Measurements from ENCODE around the gene KRT14.
A peak's percentile ranks its signal among the peaks of the same experiment; 100 is the strongest.

The KRT14 gene

GRCh38 chr17:41551365-41551764, 35.3 kb downstream of the KRT14 start:
- Histone ChIP-seq H3K4me1 (ENCODE audit: control extremely low read depth in 1 of 4, control insufficient read depth in 4 of 4, insufficient read depth in 4 of 4, low read length in 3 of 4) (peaks cover 0 to 23% (median 16%) of the 10 kb centered on the region in 4 experiments), H3K27me3 (replicated peaks in 2 of 5; ENCODE audit: control insufficient read depth in 4 of 5, insufficient read depth in 5 of 5, low read length in 4 of 5) (peaks cover 2 to 12% (median 5%) of the 10 kb centered on the region in 5 experiments), H3K27ac (ENCODE audit: insufficient read depth in 1 of 2, low read depth in 1 of 2, low read length in 2 of 2, poor library complexity in 1 of 2, severe bottlenecking in 2 of 2) (no peak overlapping the region), H3K9me3 (ENCODE audit: control extremely low read depth in 1 of 5, control insufficient read depth in 4 of 5, insufficient read depth in 2 of 5, low read depth in 1 of 5, low read length in 4 of 5) (peaks cover 0 to 2% (median 0%) of the 10 kb centered on the region in 5 experiments), H3K4me3 (ENCODE audit: control insufficient read depth in 1 of 7, extremely low read depth in 1 of 7, insufficient read depth in 4 of 7, low read depth in 2 of 7, low read length in 6 of 7) (no peak overlapping the region), H3K36me3 (ENCODE audit: control insufficient read depth in 4 of 4, insufficient read depth in 4 of 4, low read length in 3 of 4) (no peaks in the 10 kb centered on the region)
- 92% methylated on average over 3 of the region's 5 CpGs for WGBS (ENCODE audit: insufficient coverage)
- no peak for DNase-seq
- ChIA-PET POLR2A (no interaction called here), CTCF (interaction anchor here (1.3 to 6.3 kb wide), 5 partner anchors 19 to 112 kb away, joined by 3 to 98 read pairs (median 31); partner anchors contain the start of gene KRT9)

GRCh38 chr17:41549596-41550039, 37.1 kb downstream of the KRT14 start:
- peaks cover 0 to 2% (median 0%) of the 10 kb centered on the region in 5 experiments for H3K9me3 ChIP-seq (ENCODE audit: control extremely low read depth in 1 of 5, control insufficient read depth in 4 of 5, insufficient read depth in 2 of 5, low read depth in 1 of 5, low read length in 4 of 5)
- no peak overlapping the region for H3K4me3 ChIP-seq (ENCODE audit: control insufficient read depth in 1 of 7, extremely low read depth in 1 of 7, insufficient read depth in 4 of 7, low read depth in 2 of 7, low read length in 6 of 7)
- peak in 1 of 3 donors; percentile 5 for DNase-seq
- H3K4me1 ChIP-seq (ENCODE audit: control extremely low read depth in 1 of 4, control insufficient read depth in 4 of 4, insufficient read depth in 4 of 4, low read length in 3 of 4), result peaks cover 0 to 23% (median 16%) of the 10 kb centered on the region in 4 experiments
- WGBS (ENCODE audit: insufficient coverage), result 81% methylated on average over 8 of the region's 8 CpGs
- peaks cover 0 to 6% (median 3%) of the 10 kb centered on the region in 5 experiments for H3K27me3 ChIP-seq (replicated peaks in 2 of 5; ENCODE audit: control insufficient read depth in 4 of 5, insufficient read depth in 5 of 5, low read length in 4 of 5)
- CTCF ChIA-PET, result interaction anchor here (0.6 to 6.3 kb wide), 35 partner anchors 9 to 1000 kb away, joined by 3 to 98 read pairs (median 5); partner anchors contain the start of genes KRT19 and KRT9
- H3K27ac ChIP-seq (ENCODE audit: insufficient read depth in 1 of 2, low read depth in 1 of 2, low read length in 2 of 2, poor library complexity in 1 of 2, severe bottlenecking in 2 of 2), result no peak overlapping the region
- POLR2A ChIA-PET, result no interaction called here
- no peaks in the 10 kb centered on the region for H3K36me3 ChIP-seq (ENCODE audit: control insufficient read depth in 4 of 4, insufficient read depth in 4 of 4, low read length in 3 of 4)

GRCh38 chr17:41548844-41549595, 37.7 kb downstream of the KRT14 start:
- WGBS (ENCODE audit: insufficient coverage), result 0% methylated on average over 16 of the region's 25 CpGs
- Histone ChIP-seq H3K27me3 (replicated peaks in 2 of 5; ENCODE audit: control insufficient read depth in 4 of 5, insufficient read depth in 5 of 5, low read length in 4 of 5) (peaks cover 0 to 6% (median 3%) of the 10 kb centered on the region in 5 experiments), H3K4me1 (ENCODE audit: control extremely low read depth in 1 of 4, control insufficient read depth in 4 of 4, insufficient read depth in 4 of 4, low read length in 3 of 4) (peaks cover 0 to 23% (median 16%) of the 10 kb centered on the region in 4 experiments), H3K27ac (ENCODE audit: insufficient read depth in 1 of 2, low read depth in 1 of 2, low read length in 2 of 2, poor library complexity in 1 of 2, severe bottlenecking in 2 of 2) (no peak overlapping the region), H3K9me3 (ENCODE audit: control extremely low read depth in 1 of 5, control insufficient read depth in 4 of 5, insufficient read depth in 2 of 5, low read depth in 1 of 5, low read length in 4 of 5) (peaks cover 0 to 2% (median 0%) of the 10 kb centered on the region in 5 experiments), H3K36me3 (ENCODE audit: control insufficient read depth in 4 of 4, insufficient read depth in 4 of 4, low read length in 3 of 4) (no peaks in the 10 kb centered on the region), H3K4me3 (ENCODE audit: control insufficient read depth in 1 of 7, extremely low read depth in 1 of 7, insufficient read depth in 4 of 7, low read depth in 2 of 7, low read length in 6 of 7) (peak overlapping the region in 5 of 7 experiments; percentile 26 to 65 (median 58))
- ChIA-PET CTCF (interaction anchor here (0.6 to 6.3 kb wide), 42 partner anchors 8 to 1000 kb away, joined by 3 to 98 read pairs (median 4); partner anchors contain the start of genes KRT17, KRT19 and KRT9), POLR2A (no interaction called here)
- peak; percentile 71 to 87 (median 85) for DNase-seq

GRCh38 chr17:41547921-41548843, 38.5 kb downstream of the KRT14 start:
- Histone ChIP-seq H3K4me1 (ENCODE audit: control extremely low read depth in 1 of 4, control insufficient read depth in 4 of 4, insufficient read depth in 4 of 4, low read length in 3 of 4) (peaks cover 0 to 23% (median 16%) of the 10 kb centered on the region in 4 experiments), H3K27ac (ENCODE audit: insufficient read depth in 1 of 2, low read depth in 1 of 2, low read length in 2 of 2, poor library complexity in 1 of 2, severe bottlenecking in 2 of 2) (no peak overlapping the region), H3K36me3 (ENCODE audit: control insufficient read depth in 4 of 4, insufficient read depth in 4 of 4, low read length in 3 of 4) (no peaks in the 10 kb centered on the region), H3K27me3 (replicated peaks in 2 of 5; ENCODE audit: control insufficient read depth in 4 of 5, insufficient read depth in 5 of 5, low read length in 4 of 5) (peaks cover 0 to 4% (median 3%) of the 10 kb centered on the region in 5 experiments), H3K9me3 (ENCODE audit: control extremely low read depth in 1 of 5, control insufficient read depth in 4 of 5, insufficient read depth in 2 of 5, low read depth in 1 of 5, low read length in 4 of 5) (peaks cover 0 to 2% (median 0%) of the 10 kb centered on the region in 5 experiments), H3K4me3 (ENCODE audit: control insufficient read depth in 1 of 7, extremely low read depth in 1 of 7, insufficient read depth in 4 of 7, low read depth in 2 of 7, low read length in 6 of 7) (peak overlapping the region in 4 of 7 experiments; percentile 26 to 65 (median 60))
- peak; percentile 50 to 86 (median 83) for DNase-seq
- WGBS (ENCODE audit: insufficient coverage), result 36% methylated on average over 18 of the region's 23 CpGs
- CTCF ChIA-PET, result interaction anchor here (0.6 to 6.3 kb wide), 35 partner anchors 7 to 999 kb away, joined by 3 to 98 read pairs (median 6); partner anchors contain the start of genes KRT17, KRT19 and KRT9
- POLR2A ChIA-PET, result no interaction called here

GRCh38 chr17:41547378-41547841, 39.3 kb downstream of the KRT14 start:
- H3K4me1 ChIP-seq (ENCODE audit: control extremely low read depth in 1 of 4, control insufficient read depth in 4 of 4, insufficient read depth in 4 of 4, low read length in 3 of 4), result peaks cover 0 to 23% (median 16%) of the 10 kb centered on the region in 4 experiments
- no peak overlapping the region for H3K27ac ChIP-seq (ENCODE audit: insufficient read depth in 1 of 2, low read depth in 1 of 2, low read length in 2 of 2, poor library complexity in 1 of 2, severe bottlenecking in 2 of 2)
- peaks cover 0 to 2% (median 0%) of the 10 kb centered on the region in 5 experiments for H3K9me3 ChIP-seq (ENCODE audit: control extremely low read depth in 1 of 5, control insufficient read depth in 4 of 5, insufficient read depth in 2 of 5, low read depth in 1 of 5, low read length in 4 of 5)
- ChIA-PET POLR2A (no interaction called here), CTCF (interaction anchor here (0.9 to 6.3 kb wide), 13 partner anchors 7 to 691 kb away, joined by 3 to 98 read pairs (median 14); partner anchors contain the start of gene KRT9)
- WGBS (ENCODE audit: insufficient coverage), result 86% methylated on average over 9 of the region's 9 CpGs
- H3K36me3 ChIP-seq (ENCODE audit: control insufficient read depth in 4 of 4, insufficient read depth in 4 of 4, low read length in 3 of 4), result no peaks in the 10 kb centered on the region
- H3K4me3 ChIP-seq (ENCODE audit: control insufficient read depth in 1 of 7, extremely low read depth in 1 of 7, insufficient read depth in 4 of 7, low read depth in 2 of 7, low read length in 6 of 7), result no peak overlapping the region
- DNase-seq, result no peak
- H3K27me3 ChIP-seq (replicated peaks in 2 of 5; ENCODE audit: control insufficient read depth in 4 of 5, insufficient read depth in 5 of 5, low read length in 4 of 5), result peaks cover 0 to 5% (median 3%) of the 10 kb centered on the region in 5 experiments

GRCh38 chr17:41546819-41547218, 39.9 kb downstream of the KRT14 start:
- Histone ChIP-seq H3K27ac (ENCODE audit: insufficient read depth in 1 of 2, low read depth in 1 of 2, low read length in 2 of 2, poor library complexity in 1 of 2, severe bottlenecking in 2 of 2) (no peak overlapping the region), H3K36me3 (ENCODE audit: control insufficient read depth in 4 of 4, insufficient read depth in 4 of 4, low read length in 3 of 4) (no peaks in the 10 kb centered on the region), H3K27me3 (replicated peaks in 2 of 5; ENCODE audit: control insufficient read depth in 4 of 5, insufficient read depth in 5 of 5, low read length in 4 of 5) (peaks cover 0 to 7% (median 3%) of the 10 kb centered on the region in 5 experiments), H3K4me3 (ENCODE audit: control insufficient read depth in 1 of 7, extremely low read depth in 1 of 7, insufficient read depth in 4 of 7, low read depth in 2 of 7, low read length in 6 of 7) (no peak overlapping the region), H3K9me3 (ENCODE audit: control extremely low read depth in 1 of 5, control insufficient read depth in 4 of 5, insufficient read depth in 2 of 5, low read depth in 1 of 5, low read length in 4 of 5) (peaks cover 0 to 2% (median 0%) of the 10 kb centered on the region in 5 experiments), H3K4me1 (ENCODE audit: control extremely low read depth in 1 of 4, control insufficient read depth in 4 of 4, insufficient read depth in 4 of 4, low read length in 3 of 4) (peaks cover 0 to 23% (median 16%) of the 10 kb centered on the region in 4 experiments)
- POLR2A ChIA-PET, result no interaction called here
- DNase-seq, result no peak
- 100% methylated on average over 3 of the region's 3 CpGs for WGBS (ENCODE audit: insufficient coverage)
- CTCF ChIA-PET, result interaction anchor here (3.7 to 3.9 kb wide), 2 partner anchors 19 to 690 kb away, joined by 14 to 22 read pairs; no protein-coding TSS in a partner anchor
